HepG2 (cell line): ENCODE data around the gene ETFB. TPM values are rescaled to one million over a fixed set of nuclear protein-coding genes. Genes with fewer than 3 reads are reported as not detected.

ENCODE experiments used
- CEBPB ChIP-seq: IDR thresholded peaks from 2 replicates; pipeline ENCODE4 v1.6.1; 2011; ENCODE audit warnings: low read depth, low read length, improper control_type of control experiment, borderline replicate concordance
- FOXC1 ChIP-seq: sonication (generic); formaldehyde crosslinking; IDR thresholded peaks from 2 replicates; pipeline ENCODE4 v1.8.0; 2022; ENCODE audit warnings: mild to moderate bottlenecking, missing genetic modification reagents, borderline replicate concordance
- JUND ChIP-seq: sonication (generic); formaldehyde crosslinking; IDR thresholded peaks from 2 replicates; pipeline ENCODE4 v1.8.0; 2022; ENCODE audit warnings: mild to moderate bottlenecking, missing genetic modification reagents
- MTA3 ChIP-seq: sonication (generic); formaldehyde crosslinking; IDR thresholded peaks from 2 replicates; pipeline ENCODE4 v1.4.0; 2020; ENCODE audit warnings: missing genetic modification reagents
- NFYC ChIP-seq: IDR thresholded peaks from 2 replicates; pipeline ENCODE4 v1.6.1; 2016; ENCODE audit warnings: missing genetic modification reagents, missing compliant biosample characterization
- PCBP1 ChIP-seq: fragments of 200-400 bp; formaldehyde crosslinking; IDR thresholded peaks from 2 replicates; pipeline ENCODE4 v1.6.1; 2017; ENCODE audit warnings: mild to moderate bottlenecking, low read depth, low read length, borderline replicate concordance
- PHF20 ChIP-seq: sonication (generic); formaldehyde crosslinking; IDR thresholded peaks from 2 replicates; pipeline ENCODE4 v1.5.0; 2020; ENCODE audit warnings: mild to moderate bottlenecking, missing genetic modification reagents
- SIX1 ChIP-seq: sonication (generic); formaldehyde crosslinking; IDR thresholded peaks from 2 replicates; pipeline ENCODE4 v1.4.0; 2020; ENCODE audit warnings: missing genetic modification reagents, borderline replicate concordance
- SIX4 ChIP-seq: sonication (generic); formaldehyde crosslinking; IDR thresholded peaks from 2 replicates; pipeline ENCODE4 v1.4.0; 2020; ENCODE audit warnings: missing genetic modification reagents
- SOX5 ChIP-seq: IDR thresholded peaks from 2 replicates; pipeline ENCODE4 v1.6.1; 2016; ENCODE audit warnings: borderline replicate concordance
- ZKSCAN8 ChIP-seq: IDR thresholded peaks from 2 replicates; pipeline ENCODE4 v1.6.1; 2016; ENCODE audit warnings: borderline replicate concordance, missing genetic modification reagents, missing compliant biosample characterization
- ZNF24 ChIP-seq: fragments of 450-650 bp; IDR thresholded peaks from 2 replicates; pipeline ENCODE4 v1.6.1; 2017; ENCODE audit warnings: antibody characterized with exemption, mild to moderate bottlenecking
- ZNF446 ChIP-seq: sonication (generic); formaldehyde crosslinking; IDR thresholded peaks from 2 replicates; pipeline ENCODE4 v1.5.0; 2020; ENCODE audit warnings: mild to moderate bottlenecking, missing genetic modification reagents
- ZNF670 ChIP-seq: sonication (generic); formaldehyde crosslinking; IDR thresholded peaks from 2 replicates; pipeline ENCODE4 v1.8.0; 2022; ENCODE audit warnings: mild to moderate bottlenecking, missing genetic modification reagents, borderline replicate concordance
- polyA plus RNA-seq, 8 experiments: library from polyadenylated mRNA; depleted of rRNA in 3 of 8; stranded (reverse) in 7 of 8; unstranded in 1 of 8; fragments of >200 nt; fragmentation: Illumina TruSeq in 4 of 8; extraction: Trizol in 4 of 8; gene quantifications; 2 replicates each; pipeline versions ENCODE4 v1.2.1 to v1.2.3, GENCODE V29; 2011 to 2016; ENCODE audit warnings: low read depth in 4 of 8, missing spikeins in 1 of 8, mixed read lengths in 1 of 8; ENCODE audit not compliant: insufficient read depth in 1 of 8
- total RNA-seq, 5 experiments: library from RNA; depleted of rRNA; stranded (reverse); fragments of >200 nt; fragmentation: Illumina TruSeq; extraction: Trizol; gene quantifications; 2 replicates each; pipeline ENCODE4 v1.2.3, GENCODE V29; 2016; ENCODE audit warnings: low read depth in 1 of 5
- TF ChIP-seq, protein P1 (sequence below), 2 experiments: sonication (generic) in 1 of 2; formaldehyde crosslinking in 1 of 2; IDR thresholded peaks; 2 replicates each; pipeline versions ENCODE4 v1.4.0 to v1.6.1; 2016 to 2020; ENCODE audit warnings: borderline replicate concordance in 1 of 2, low read depth in 1 of 2, mild to moderate bottlenecking in 1 of 2, missing genetic modification reagents in 1 of 2
- TF ChIP-seq, protein P2 (sequence below): IDR thresholded peaks from 2 replicates; pipeline ENCODE4 v1.6.1; 2016
- TF ChIP-seq, protein P3 (sequence below): IDR thresholded peaks from 2 replicates; pipeline ENCODE4 v1.6.1; 2016; ENCODE audit warnings: mild to moderate bottlenecking, missing biosample characterization, missing genetic modification reagents
- TF ChIP-seq, protein P4 (sequence below): sonication (generic); formaldehyde crosslinking; IDR thresholded peaks from 2 replicates; pipeline ENCODE4 v1.4.0; 2020; ENCODE audit warnings: mild to moderate bottlenecking, missing genetic modification reagents, borderline replicate concordance

Gene ETFB
- total and polyA plus RNA-seq, 2 of the 13 experiments (the other 11 are each of a cell fraction or from before 2014, with no cell fraction given), result 678 to 1,314 TPM

DNA sequence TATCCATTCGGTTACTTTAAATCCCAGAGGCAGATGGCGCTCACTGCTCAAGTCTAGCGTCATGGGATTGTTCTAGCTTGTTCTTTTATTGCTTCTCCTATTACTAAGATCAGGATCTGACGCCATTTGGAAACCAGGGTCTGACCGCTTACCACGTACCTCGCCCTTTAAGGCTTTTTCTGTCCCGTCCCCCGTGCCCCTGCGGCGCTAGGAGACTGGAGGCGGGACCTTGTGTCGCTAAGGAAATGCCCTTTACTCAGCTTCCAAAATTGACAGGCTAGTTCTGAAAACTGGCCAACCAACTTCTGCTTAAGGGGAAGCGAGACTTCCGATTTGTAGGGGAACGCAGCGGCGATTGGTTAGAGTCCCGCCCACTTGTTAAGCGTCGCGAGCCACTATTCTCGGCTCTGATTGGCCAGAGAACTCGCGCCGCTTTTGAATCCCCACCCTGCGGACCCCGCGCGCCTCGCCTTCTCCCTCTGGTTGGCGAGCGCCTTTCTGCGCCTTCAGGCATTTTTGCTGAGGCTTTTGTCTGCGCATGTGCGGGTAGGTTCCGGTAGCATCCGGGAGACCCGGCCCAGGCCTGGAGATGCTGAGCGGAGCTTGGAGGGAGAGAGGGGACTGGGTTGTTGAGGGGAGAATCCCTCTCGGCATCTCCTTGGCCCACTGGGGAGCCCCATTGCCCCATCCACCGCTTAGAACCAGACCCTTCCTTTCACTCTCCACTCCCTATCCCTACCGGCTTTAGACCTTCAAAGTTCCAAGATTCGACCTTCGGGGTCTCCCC is 28.1 kb upstream of the ETFB start (continued):
- TF ChIP-seq, protein P1, sequence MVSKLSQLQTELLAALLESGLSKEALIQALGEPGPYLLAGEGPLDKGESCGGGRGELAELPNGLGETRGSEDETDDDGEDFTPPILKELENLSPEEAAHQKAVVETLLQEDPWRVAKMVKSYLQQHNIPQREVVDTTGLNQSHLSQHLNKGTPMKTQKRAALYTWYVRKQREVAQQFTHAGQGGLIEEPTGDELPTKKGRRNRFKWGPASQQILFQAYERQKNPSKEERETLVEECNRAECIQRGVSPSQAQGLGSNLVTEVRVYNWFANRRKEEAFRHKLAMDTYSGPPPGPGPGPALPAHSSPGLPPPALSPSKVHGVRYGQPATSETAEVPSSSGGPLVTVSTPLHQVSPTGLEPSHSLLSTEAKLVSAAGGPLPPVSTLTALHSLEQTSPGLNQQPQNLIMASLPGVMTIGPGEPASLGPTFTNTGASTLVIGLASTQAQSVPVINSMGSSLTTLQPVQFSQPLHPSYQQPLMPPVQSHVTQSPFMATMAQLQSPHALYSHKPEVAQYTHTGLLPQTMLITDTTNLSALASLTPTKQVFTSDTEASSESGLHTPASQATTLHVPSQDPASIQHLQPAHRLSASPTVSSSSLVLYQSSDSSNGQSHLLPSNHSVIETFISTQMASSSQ (IDR thresholded peaks at IDR 0.05; ENCODE audit: low read depth), result no peak
- TF ChIP-seq, protein P1 (CRISPR knock-in tag; IDR thresholded peaks at IDR 0.05; ENCODE audit: borderline replicate concordance), result no peak
- no peak for TF ChIP-seq MTA3 (CRISPR knock-in tag)
- no peak for TF ChIP-seq ZNF670 (CRISPR knock-in tag)
- peak; percentile 39; the same call in 1 of the 2 replicates for TF ChIP-seq SIX4 (CRISPR knock-in tag)
- TF ChIP-seq ZNF24, result no peak
- TF ChIP-seq ZNF446 (CRISPR knock-in tag), result no peak
- TF ChIP-seq, protein P2, sequence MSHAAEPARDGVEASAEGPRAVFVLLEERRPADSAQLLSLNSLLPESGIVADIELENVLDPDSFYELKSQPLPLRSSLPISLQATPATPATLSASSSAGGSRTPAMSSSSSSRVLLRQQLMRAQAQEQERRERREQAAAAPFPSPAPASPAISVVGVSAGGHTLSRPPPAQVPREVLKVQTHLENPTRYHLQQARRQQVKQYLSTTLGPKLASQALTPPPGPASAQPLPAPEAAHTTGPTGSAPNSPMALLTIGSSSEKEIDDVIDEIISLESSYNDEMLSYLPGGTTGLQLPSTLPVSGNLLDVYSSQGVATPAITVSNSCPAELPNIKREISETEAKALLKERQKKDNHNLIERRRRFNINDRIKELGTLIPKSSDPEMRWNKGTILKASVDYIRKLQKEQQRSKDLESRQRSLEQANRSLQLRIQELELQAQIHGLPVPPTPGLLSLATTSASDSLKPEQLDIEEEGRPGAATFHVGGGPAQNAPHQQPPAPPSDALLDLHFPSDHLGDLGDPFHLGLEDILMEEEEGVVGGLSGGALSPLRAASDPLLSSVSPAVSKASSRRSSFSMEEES (CRISPR knock-in tag), result peak; percentile 24; the same call in 1 of the 2 replicates
- TF ChIP-seq PCBP1, result peak; percentile 84; the same call in 1 of the 2 replicates
- TF ChIP-seq SOX5, result no peak
- no peak for TF ChIP-seq ZKSCAN8 (CRISPR knock-in tag)
- no peak for TF ChIP-seq CEBPB
- no peak for TF ChIP-seq JUND (CRISPR knock-in tag)
- TF ChIP-seq, protein P3, sequence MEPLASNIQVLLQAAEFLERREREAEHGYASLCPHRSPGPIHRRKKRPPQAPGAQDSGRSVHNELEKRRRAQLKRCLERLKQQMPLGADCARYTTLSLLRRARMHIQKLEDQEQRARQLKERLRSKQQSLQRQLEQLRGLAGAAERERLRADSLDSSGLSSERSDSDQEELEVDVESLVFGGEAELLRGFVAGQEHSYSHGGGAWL (CRISPR knock-in tag), result no peak
- TF ChIP-seq FOXC1 (CRISPR knock-in tag), result 0 out of 2 replicates have a peak, but pooled peaks have one; percentile 26
- TF ChIP-seq NFYC (CRISPR knock-in tag), result peak; percentile 97
- no peak for TF ChIP-seq PHF20 (CRISPR knock-in tag)
- TF ChIP-seq SIX1 (CRISPR knock-in tag), result no peak
- TF ChIP-seq, protein P4, sequence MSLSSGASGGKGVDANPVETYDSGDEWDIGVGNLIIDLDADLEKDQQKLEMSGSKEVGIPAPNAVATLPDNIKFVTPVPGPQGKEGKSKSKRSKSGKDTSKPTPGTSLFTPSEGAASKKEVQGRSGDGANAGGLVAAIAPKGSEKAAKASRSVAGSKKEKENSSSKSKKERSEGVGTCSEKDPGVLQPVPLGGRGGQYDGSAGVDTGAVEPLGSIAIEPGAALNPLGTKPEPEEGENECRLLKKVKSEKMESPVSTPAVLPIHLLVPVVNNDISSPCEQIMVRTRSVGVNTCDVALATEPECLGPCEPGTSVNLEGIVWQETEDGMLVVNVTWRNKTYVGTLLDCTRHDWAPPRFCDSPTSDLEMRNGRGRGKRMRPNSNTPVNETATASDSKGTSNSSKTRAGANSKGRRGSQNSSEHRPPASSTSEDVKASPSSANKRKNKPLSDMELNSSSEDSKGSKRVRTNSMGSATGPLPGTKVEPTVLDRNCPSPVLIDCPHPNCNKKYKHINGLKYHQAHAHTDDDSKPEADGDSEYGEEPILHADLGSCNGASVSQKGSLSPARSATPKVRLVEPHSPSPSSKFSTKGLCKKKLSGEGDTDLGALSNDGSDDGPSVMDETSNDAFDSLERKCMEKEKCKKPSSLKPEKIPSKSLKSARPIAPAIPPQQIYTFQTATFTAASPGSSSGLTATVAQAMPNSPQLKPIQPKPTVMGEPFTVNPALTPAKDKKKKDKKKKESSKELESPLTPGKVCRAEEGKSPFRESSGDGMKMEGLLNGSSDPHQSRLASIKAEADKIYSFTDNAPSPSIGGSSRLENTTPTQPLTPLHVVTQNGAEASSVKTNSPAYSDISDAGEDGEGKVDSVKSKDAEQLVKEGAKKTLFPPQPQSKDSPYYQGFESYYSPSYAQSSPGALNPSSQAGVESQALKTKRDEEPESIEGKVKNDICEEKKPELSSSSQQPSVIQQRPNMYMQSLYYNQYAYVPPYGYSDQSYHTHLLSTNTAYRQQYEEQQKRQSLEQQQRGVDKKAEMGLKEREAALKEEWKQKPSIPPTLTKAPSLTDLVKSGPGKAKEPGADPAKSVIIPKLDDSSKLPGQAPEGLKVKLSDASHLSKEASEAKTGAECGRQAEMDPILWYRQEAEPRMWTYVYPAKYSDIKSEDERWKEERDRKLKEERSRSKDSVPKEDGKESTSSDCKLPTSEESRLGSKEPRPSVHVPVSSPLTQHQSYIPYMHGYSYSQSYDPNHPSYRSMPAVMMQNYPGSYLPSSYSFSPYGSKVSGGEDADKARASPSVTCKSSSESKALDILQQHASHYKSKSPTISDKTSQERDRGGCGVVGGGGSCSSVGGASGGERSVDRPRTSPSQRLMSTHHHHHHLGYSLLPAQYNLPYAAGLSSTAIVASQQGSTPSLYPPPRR (CRISPR knock-in tag), result no peak
